ENCODE measurements around the gene HNRNPA3. TPM values are rescaled to one million over a fixed set of nuclear protein-coding genes. Genes with fewer than 3 reads are reported as not detected.

The HNRNPA3 gene
- total and polyA plus RNA-seq, 2 donors (not counting 1 experiment from before 2014, with no cell fraction given): 45.1 to 200 TPM

DNA sequence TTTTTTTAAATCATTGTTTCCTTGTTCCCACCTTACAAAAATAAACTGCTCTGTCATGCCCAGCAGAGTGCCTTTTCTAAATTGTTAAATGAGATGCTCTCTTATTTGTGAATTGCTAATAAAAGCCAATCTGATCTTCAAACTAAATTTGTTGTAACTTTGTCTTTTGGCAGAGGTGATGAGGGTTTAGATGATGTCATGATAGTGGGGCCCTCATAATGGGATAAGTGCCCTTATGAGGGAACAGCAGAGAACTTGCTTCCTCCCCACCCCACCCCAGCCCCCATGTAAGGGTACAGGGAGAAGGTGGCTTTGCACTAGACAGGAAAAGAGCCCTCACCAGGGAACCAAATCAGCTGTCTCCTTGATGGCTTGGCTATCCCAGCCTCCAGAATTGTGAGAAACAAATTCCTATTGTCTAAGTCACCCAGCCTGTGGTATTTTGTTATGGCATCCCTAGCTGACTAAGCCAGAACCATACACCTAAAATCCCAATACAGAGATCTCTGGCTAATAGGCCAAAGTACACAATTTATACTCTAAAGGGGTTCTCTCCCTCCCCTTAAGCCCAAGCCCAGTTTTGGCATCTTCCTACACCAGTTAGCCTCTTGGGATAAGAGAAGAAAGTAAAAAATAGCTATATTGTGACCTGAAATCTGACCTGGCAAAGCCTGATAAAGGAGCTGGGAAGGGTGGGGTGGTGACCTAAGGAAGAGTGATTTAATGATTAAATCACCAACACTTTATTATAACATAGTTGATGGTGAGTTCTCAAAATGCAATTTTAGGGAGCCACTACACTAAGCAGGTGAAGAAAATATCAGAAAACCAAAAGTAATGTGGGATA is 40.3 kb upstream of the HNRNPA3 start:
- no peak overlapping the region for H3K27ac Mint-ChIP-seq

GRCh38 chr2:177174486-177174885 is 38.1 kb upstream of the HNRNPA3 start:
- ATAC-seq (ENCODE audit: low read depth): no peak
- Histone ChIP-seq H3K4me1 (ENCODE audit: control insufficient read depth in 2 of 2, insufficient read depth in 2 of 2, low read length in 2 of 2) (peaks cover 0 to 2% of the 10 kb centered on the region in 2 donors), H3K27ac (ENCODE audit: low read length in 2 of 2) (no peak overlapping the region), H3K4me2 (replicated peaks; ENCODE audit: low read depth, low read length, poor library complexity, severe bottlenecking) (no peak overlapping the region), H3K79me2 (ENCODE audit: control insufficient read depth, insufficient read depth, low read length) (no peaks in the 10 kb centered on the region), H3K4me3 (ENCODE audit: control extremely low read depth in 1 of 5, extremely low read depth in 1 of 5, insufficient read depth in 1 of 5, low read depth in 2 of 5, low read length in 4 of 5) (no peak overlapping the region), H3K36me3 (replicated peaks in 1 of 2; ENCODE audit: control extremely low read depth in 1 of 2, control insufficient read depth in 1 of 2, extremely low read depth in 1 of 2, insufficient read depth in 2 of 2, low read length in 1 of 2) (no peaks in the 10 kb centered on the region), H4K20me1 (ENCODE audit: control insufficient read depth, insufficient read depth, low read length, poor library complexity, severe bottlenecking) (no peaks in the 10 kb centered on the region), H3K9ac (ENCODE audit: low read length) (no peak overlapping the region), H2AFZ (ENCODE audit: insufficient read depth, low read depth, low read length, poor library complexity, severe bottlenecking) (no peak overlapping the region), H3K27me3 (replicated peaks in 1 of 4; ENCODE audit: control extremely low read depth in 1 of 4, control insufficient read depth in 3 of 4, insufficient read depth in 4 of 4, low read length in 3 of 4) (no peaks in the 10 kb centered on the region), H3K9me3 (ENCODE audit: control extremely low read depth in 1 of 3, control insufficient read depth in 2 of 3, insufficient read depth in 1 of 3, low read length in 2 of 3) (no peaks in the 10 kb centered on the region)
- POLR2A ChIA-PET: interaction anchor here (0.7 kb wide), 1 partner anchor 10 kb away, joined by 3 read pairs; no protein-coding TSS in a partner anchor
- no peak for TF ChIP-seq EZH2 (IDR thresholded peaks at IDR 0.05; ENCODE audit: borderline replicate concordance, insufficient read depth, low read depth, low read length, poor library complexity, severe bottlenecking)
- TF ChIP-seq, protein P1, sequence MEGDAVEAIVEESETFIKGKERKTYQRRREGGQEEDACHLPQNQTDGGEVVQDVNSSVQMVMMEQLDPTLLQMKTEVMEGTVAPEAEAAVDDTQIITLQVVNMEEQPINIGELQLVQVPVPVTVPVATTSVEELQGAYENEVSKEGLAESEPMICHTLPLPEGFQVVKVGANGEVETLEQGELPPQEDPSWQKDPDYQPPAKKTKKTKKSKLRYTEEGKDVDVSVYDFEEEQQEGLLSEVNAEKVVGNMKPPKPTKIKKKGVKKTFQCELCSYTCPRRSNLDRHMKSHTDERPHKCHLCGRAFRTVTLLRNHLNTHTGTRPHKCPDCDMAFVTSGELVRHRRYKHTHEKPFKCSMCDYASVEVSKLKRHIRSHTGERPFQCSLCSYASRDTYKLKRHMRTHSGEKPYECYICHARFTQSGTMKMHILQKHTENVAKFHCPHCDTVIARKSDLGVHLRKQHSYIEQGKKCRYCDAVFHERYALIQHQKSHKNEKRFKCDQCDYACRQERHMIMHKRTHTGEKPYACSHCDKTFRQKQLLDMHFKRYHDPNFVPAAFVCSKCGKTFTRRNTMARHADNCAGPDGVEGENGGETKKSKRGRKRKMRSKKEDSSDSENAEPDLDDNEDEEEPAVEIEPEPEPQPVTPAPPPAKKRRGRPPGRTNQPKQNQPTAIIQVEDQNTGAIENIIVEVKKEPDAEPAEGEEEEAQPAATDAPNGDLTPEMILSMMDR (IDR thresholded peaks at IDR 0.05): no peak
- Mint-ChIP-seq H3K4me3 (no peak overlapping the region), H3K4me1 (peaks cover 10% of the 10 kb centered on the region), H3K9me3 (ENCODE audit: insufficient read depth) (no peaks in the 10 kb centered on the region), H3K27me3 (no peaks in the 10 kb centered on the region), H3K27ac (no peak overlapping the region)
- DNase-seq: no peak
- CTCF ChIA-PET: interaction anchor here (5.9 kb wide), 1 partner anchor 10 kb away, joined by 27 read pairs; no protein-coding TSS in a partner anchor
- intact Hi-C loops (cut with micrococcal nuclease): no loop called here
- no CpG with 5 or more reads among the region's 4 CpGs for WGBS (ENCODE audit: insufficient coverage)

More for the DNA sequence above, 40.3 kb upstream of the HNRNPA3 start:
- no peak overlapping the region for H3K9ac ChIP-seq (ENCODE audit: low read length)
- intact Hi-C loops (cut with micrococcal nuclease): no loop called here
- H2AFZ ChIP-seq (ENCODE audit: insufficient read depth, low read depth, low read length, poor library complexity, severe bottlenecking): no peak overlapping the region
- H3K4me3 ChIP-seq (ENCODE audit: control extremely low read depth in 1 of 5, extremely low read depth in 1 of 5, insufficient read depth in 1 of 5, low read depth in 2 of 5, low read length in 4 of 5): no peak overlapping the region
- no peaks in the 10 kb centered on the region for H4K20me1 ChIP-seq (ENCODE audit: control insufficient read depth, insufficient read depth, low read length, poor library complexity, severe bottlenecking)
- H3K9me3 ChIP-seq (ENCODE audit: control extremely low read depth in 1 of 3, control insufficient read depth in 2 of 3, insufficient read depth in 1 of 3, low read length in 2 of 3): no peaks in the 10 kb centered on the region
- TF ChIP-seq EZH2 (IDR thresholded peaks at IDR 0.05; ENCODE audit: borderline replicate concordance, insufficient read depth, low read depth, low read length, poor library complexity, severe bottlenecking): no peak
- TF ChIP-seq, protein P1 (IDR thresholded peaks at IDR 0.05): no peak
- DNase-seq (no peak), ATAC-seq (ENCODE audit: low read depth) (no peak)
- no peaks in the 10 kb centered on the region for H3K36me3 ChIP-seq (replicated peaks in 1 of 2; ENCODE audit: control extremely low read depth in 1 of 2, control insufficient read depth in 1 of 2, extremely low read depth in 1 of 2, insufficient read depth in 2 of 2, low read length in 1 of 2)
- Mint-ChIP-seq H3K27me3 (no peaks in the 10 kb centered on the region), H3K9me3 (ENCODE audit: insufficient read depth) (no peaks in the 10 kb centered on the region), H3K4me3 (no peak overlapping the region), H3K4me1 (peaks cover 15% of the 10 kb centered on the region)
- H3K4me2 ChIP-seq (replicated peaks; ENCODE audit: low read depth, low read length, poor library complexity, severe bottlenecking): no peak overlapping the region
- POLR2A ChIA-PET: no interaction called here
- H3K27ac ChIP-seq (ENCODE audit: low read length in 2 of 2): no peak overlapping the region
- no peaks in the 10 kb centered on the region for H3K79me2 ChIP-seq (ENCODE audit: control insufficient read depth, insufficient read depth, low read length)
- no peaks in the 10 kb centered on the region for H3K27me3 ChIP-seq (replicated peaks in 1 of 4; ENCODE audit: control extremely low read depth in 1 of 4, control insufficient read depth in 3 of 4, insufficient read depth in 4 of 4, low read length in 3 of 4)
- CTCF ChIA-PET: interaction anchor here (0.6 to 2.0 kb wide), 4 partner anchors 8 to 163 kb away, joined by 3 to 7 read pairs (median 3); no protein-coding TSS in a partner anchor
- H3K4me1 ChIP-seq (ENCODE audit: control insufficient read depth in 2 of 2, insufficient read depth in 2 of 2, low read length in 2 of 2): peaks cover 0 to 2% of the 10 kb centered on the region in 2 donors

Data from B cell (primary cell).